ENCODE measurements around the gene FCF1. TPM values are rescaled to one million over a fixed set of nuclear protein-coding genes. Genes with fewer than 3 reads are reported as not detected.

The FCF1 gene
- total and polyA plus RNA-seq, 2 of the 13 experiments (the other 11 are each of a cell fraction or from before 2014, with no cell fraction given) = 31.0 to 44.4 TPM

GRCh38 chr14:74695406-74695805, 17.5 kb upstream of the FCF1 start (continued):
- no peak for TF ChIP-seq BRD4 (CRISPR knock-in tag; IDR thresholded peaks at IDR 0.05)
- no peak for TF ChIP-seq BCL3 (CRISPR knock-in tag; IDR thresholded peaks at IDR 0.05)
- TF ChIP-seq GFI1 (CRISPR knock-in tag; IDR thresholded peaks at IDR 0.05; ENCODE audit: borderline replicate concordance) = no peak
- no peak for TF ChIP-seq SP5 (CRISPR knock-in tag; IDR thresholded peaks at IDR 0.05; ENCODE audit: borderline replicate concordance, low read depth)
- TF ChIP-seq ZNF382 (CRISPR knock-in tag; IDR thresholded peaks at IDR 0.05; ENCODE audit: borderline replicate concordance) = no peak
- no peak for TF ChIP-seq FOXO1 (CRISPR knock-in tag; IDR thresholded peaks at IDR 0.05)

- H3K4me1 ChIP-seq (ENCODE audit: insufficient read depth, low read length) = no peaks in the 10 kb centered on the region
- no peaks in the 10 kb centered on the region for H3K9me3 ChIP-seq (ENCODE audit: low read length)
- intact Hi-C loops (cut with micrococcal nuclease; ENCODE audit: unreplicated experiment) = no loop called here
- POLR2A ChIA-PET = no interaction called here
- H2AFZ ChIP-seq (ENCODE audit: low read length) = no peak overlapping the region
- FAIRE-seq (no peak), DNase-seq (ENCODE audit: low spot score) (no peak), ATAC-seq (no peak)
- H3K27ac ChIP-seq (ENCODE audit: extremely low read length, insufficient read depth, low read length) = no peak overlapping the region
- CTCF ChIA-PET (ENCODE audit: low intra/inter-chr PET ratio, low total read pairs) = no interaction called here
- H3K79me2 ChIP-seq (ENCODE audit: insufficient read depth, low read length) = peaks cover 14% of the 10 kb centered on the region
- peaks cover 5 to 9% of the 10 kb centered on the region in 2 experiments; a peak in 3 of 5 replicates for H3K36me3 ChIP-seq (replicated peaks in 1 of 2; ENCODE audit: control insufficient read depth in 1 of 2, insufficient read depth in 2 of 2, low read length in 2 of 2)
- no peak overlapping the region for H3K9ac ChIP-seq (ENCODE audit: insufficient read depth, low read depth, low read length)
- H3K4me2 ChIP-seq (ENCODE audit: low read depth, low read length) = no peak overlapping the region
- H3K4me3 ChIP-seq (replicated peaks in 1 of 3; ENCODE audit: insufficient read depth in 1 of 3, low read depth in 2 of 3, low read length in 3 of 3) = no peak overlapping the region
- 79% methylated on average over 1 of the region's 1 CpG for WGBS (ENCODE audit: low lambda C conversion rate)
- no peaks in the 10 kb centered on the region for H4K20me1 ChIP-seq (ENCODE audit: insufficient read depth, low read length)
- in situ Hi-C loops (cut with HindIII; ENCODE audit: extremely low pct_ligation_motif_present, low pct_unique_long_range_greater_than_20kb) = no loop called here
- no peaks in the 10 kb centered on the region for H3K27me3 ChIP-seq (ENCODE audit: control insufficient read depth in 1 of 2, insufficient read depth in 2 of 2, low read length in 2 of 2)
- BruUV-seq (replicated peaks) = no TSS peak
- no peak for TF ChIP-seq ZNF841 (CRISPR knock-in tag; IDR thresholded peaks at IDR 0.05; ENCODE audit: borderline replicate concordance)
- no peak for TF ChIP-seq SAP130 (CRISPR knock-in tag; IDR thresholded peaks at IDR 0.05; ENCODE audit: low read depth)
- TF ChIP-seq ZBTB40 (IDR thresholded peaks at IDR 0.05) = no peak
- TF ChIP-seq ZBTB40 (CRISPR knock-in tag; IDR thresholded peaks at IDR 0.05) = no peak
- TF ChIP-seq BRD4 (CRISPR knock-in tag; IDR thresholded peaks at IDR 0.05) = no peak
- no peak for TF ChIP-seq GATAD1 (CRISPR knock-in tag; IDR thresholded peaks at IDR 0.05)
- TF ChIP-seq NR0B2 (CRISPR knock-in tag; IDR thresholded peaks at IDR 0.05) = no peak
- no peak for TF ChIP-seq MTF2 (CRISPR knock-in tag; IDR thresholded peaks at IDR 0.05; ENCODE audit: borderline replicate concordance)
Observed at GRCh38 chr14:74697011-74697410, 15.9 kb upstream of the FCF1 start.
